Karpas-422 (cell line): ENCODE measurements around the gene PPP2R2C. TPM values are rescaled to one million over a fixed set of nuclear protein-coding genes. Genes with fewer than 3 reads are reported as not detected.

Experiments used
- DNase-seq: peaks from one replicate; pipeline ENCODE4 v3.0.0-alpha.2; 2015
- H2AFZ ChIP-seq: fragments of 200-600 bp; sonication (generic); 2 replicates; pipeline ENCODE4 v1.6.1; 2014; ENCODE audit warnings: antibody characterized with exemption, low read length, mixed read lengths
- H3K27ac ChIP-seq: fragments of 200-600 bp; sonication (generic); 2 replicates; pipeline ENCODE4 v1.5.1; 2014; ENCODE audit warnings: mild to moderate bottlenecking, low read length, moderate library complexity
- H3K27me3 ChIP-seq: fragments of 200-600 bp; sonication (generic); 2 replicates; pipeline ENCODE4 v1.6.1; 2014; ENCODE audit warnings: low read length, mixed read lengths
- H3K36me3 ChIP-seq: fragments of 200-600 bp; sonication (generic); 2 replicates; pipeline ENCODE4 v1.6.1; 2014; ENCODE audit warnings: low read length, mixed read lengths; ENCODE audit not compliant: insufficient read depth
- H3K4me1 ChIP-seq: fragments of 200-600 bp; sonication (generic); 2 replicates; pipeline ENCODE4 v1.6.1; 2014; ENCODE audit warnings: mild to moderate bottlenecking, low read length, mixed read lengths
- H3K4me2 ChIP-seq: fragments of 200-600 bp; sonication (generic); 2 replicates; pipeline ENCODE4 v1.6.1; 2014; ENCODE audit warnings: low read length, low read depth, mild to moderate bottlenecking; ENCODE audit not compliant: poor library complexity, severe bottlenecking
- H3K4me3 ChIP-seq: fragments of 200-600 bp; sonication (generic); 2 replicates; pipeline ENCODE4 v1.5.1; 2014; ENCODE audit warnings: mild to moderate bottlenecking, antibody characterized with exemption, low read length, mixed read lengths
- H3K79me2 ChIP-seq: fragments of 200-600 bp; sonication (generic); 2 replicates; pipeline ENCODE4 v1.6.1; 2014; ENCODE audit warnings: mild to moderate bottlenecking, low read length, mixed read lengths
- H3K9ac ChIP-seq: fragments of 200-600 bp; sonication (generic); 2 replicates; pipeline ENCODE4 v1.6.0; 2014; ENCODE audit warnings: low read length
- H3K9me2 ChIP-seq: fragments of 200-600 bp; sonication (generic), shearing (Covaris generic); replicated peaks from 2 replicates; pipeline ENCODE4 v1.6.0; 2014; ENCODE audit warnings: mild to moderate bottlenecking, low read length, moderate library complexity; ENCODE audit not compliant: insufficient read depth
- H3K9me3 ChIP-seq: fragments of 300-700, 200-600 bp; sonication (generic); 2 replicates; pipeline ENCODE4 v1.6.1; 2014; ENCODE audit warnings: low read length, mixed read lengths
- H4K20me1 ChIP-seq: fragments of 200-600 bp; sonication (generic); 2 replicates; pipeline ENCODE4 v1.6.1; 2014; ENCODE audit warnings: mild to moderate bottlenecking, antibody characterized with exemption, low read length, low read depth; ENCODE audit not compliant: insufficient read depth
- total RNA-seq: library from RNA; depleted of rRNA; stranded (reverse); fragments of >200 nt; shearing (Covaris generic); gene quantifications from 2 replicates; pipeline ENCODE4 v1.2.3, GENCODE V29; 2014; ENCODE audit warnings: low replicate concordance

The PPP2R2C gene
- total RNA-seq, 1 experiment from 2014 or later = not detected

DNA sequence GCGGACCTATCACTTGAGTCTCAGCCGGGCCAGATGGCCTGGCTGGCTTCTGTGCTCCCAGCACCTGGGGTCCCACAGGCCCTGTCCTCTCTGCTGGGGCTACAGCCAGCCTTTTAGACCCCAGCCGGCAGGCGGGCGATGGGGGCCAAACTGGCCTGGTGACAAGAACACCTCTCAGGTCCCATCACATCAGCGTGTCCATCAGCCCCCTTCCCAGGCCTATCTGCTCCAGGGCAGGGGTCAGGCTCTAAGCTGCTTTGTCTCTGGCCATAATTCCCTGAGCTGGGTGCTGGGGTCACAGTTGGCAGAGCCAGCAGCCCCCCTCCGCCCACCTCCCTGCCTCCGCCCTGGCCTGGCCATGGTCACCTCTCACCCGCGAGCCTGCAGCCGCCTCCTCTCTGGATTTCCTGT lies 77.7 kb downstream of the PPP2R2C start:
- Histone ChIP-seq H3K79me2 (no peaks in the 10 kb centered on the region), H3K4me1 (peaks cover 16% of the 10 kb centered on the region), H3K9me3 (no peaks in the 10 kb centered on the region), H3K27ac (no peak overlapping the region), H3K4me2 (no peak overlapping the region), H3K9me2 (no peaks in the 10 kb centered on the region), H3K9ac (no peak overlapping the region), H3K4me3 (no peak overlapping the region), H3K36me3 (no peaks in the 10 kb centered on the region), H3K27me3 (no peaks in the 10 kb centered on the region), H4K20me1 (no peaks in the 10 kb centered on the region; the same call in 1 of the 2 replicates), H2AFZ (no peak overlapping the region)
- no peak for DNase-seq

GRCh38 chr4:6393544-6394475 lies 78.6 kb downstream of the PPP2R2C start:
- DNase-seq = no peak
- Histone ChIP-seq H3K27me3 (no peaks in the 10 kb centered on the region), H3K4me2 (no peak overlapping the region)

DNA sequence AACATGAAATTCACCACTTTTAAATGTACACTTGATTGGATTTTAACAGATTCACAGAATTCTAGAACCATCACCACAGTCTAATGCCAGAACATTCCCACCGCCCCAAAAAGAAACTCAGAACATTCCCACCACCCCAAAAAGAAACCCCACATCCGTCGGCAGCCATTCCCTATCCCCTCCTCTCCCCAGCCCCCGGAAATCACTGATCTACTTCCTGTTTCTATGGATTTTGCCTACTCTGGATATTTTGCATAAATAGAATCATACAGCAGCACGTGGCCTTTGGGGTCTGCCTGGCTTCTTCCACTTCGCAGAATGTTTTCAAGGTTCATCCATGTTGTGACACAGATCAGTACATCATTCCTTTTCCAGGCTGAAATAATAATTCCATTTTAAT lies 79.3 kb downstream of the PPP2R2C start:
- Histone ChIP-seq H4K20me1 (no peaks in the 10 kb centered on the region), H3K27me3 (no peaks in the 10 kb centered on the region), H3K9ac (no peak overlapping the region), H3K4me2 (no peak overlapping the region), H3K36me3 (no peaks in the 10 kb centered on the region), H3K9me2 (no peaks in the 10 kb centered on the region), H2AFZ (no peak overlapping the region), H3K4me3 (no peak overlapping the region), H3K9me3 (no peaks in the 10 kb centered on the region), H3K27ac (no peak overlapping the region), H3K4me1 (peaks cover 9% of the 10 kb centered on the region), H3K79me2 (no peaks in the 10 kb centered on the region)
- no peak for DNase-seq

More at GRCh38 chr4:6393544-6394475, 78.6 kb downstream of the PPP2R2C start:
- no peak overlapping the region for H2AFZ ChIP-seq
- no peak overlapping the region for H3K4me3 ChIP-seq
- H3K9me3 ChIP-seq = no peaks in the 10 kb centered on the region
- H3K4me1 ChIP-seq = peaks cover 10% of the 10 kb centered on the region
- H3K79me2 ChIP-seq = no peaks in the 10 kb centered on the region
- H3K9ac ChIP-seq = no peak overlapping the region
- H3K27ac ChIP-seq = no peak overlapping the region
- H4K20me1 ChIP-seq = no peaks in the 10 kb centered on the region
- H3K36me3 ChIP-seq = no peaks in the 10 kb centered on the region
- H3K9me2 ChIP-seq = no peaks in the 10 kb centered on the region

GRCh38 chr4:6392407-6392806 lies 80.0 kb downstream of the PPP2R2C start:
- no peaks in the 10 kb centered on the region for H4K20me1 ChIP-seq
- H3K9me2 ChIP-seq = no peaks in the 10 kb centered on the region
- peaks cover 9% of the 10 kb centered on the region for H3K4me1 ChIP-seq
- no peaks in the 10 kb centered on the region for H3K27me3 ChIP-seq
- no peak overlapping the region for H3K4me2 ChIP-seq
- H3K79me2 ChIP-seq = no peaks in the 10 kb centered on the region
- H3K4me3 ChIP-seq = no peak overlapping the region
- DNase-seq = no peak
- no peak overlapping the region for H3K9ac ChIP-seq
- H3K36me3 ChIP-seq = no peaks in the 10 kb centered on the region
- H2AFZ ChIP-seq = no peak overlapping the region
- H3K9me3 ChIP-seq = no peaks in the 10 kb centered on the region
- H3K27ac ChIP-seq = no peak overlapping the region

DNA sequence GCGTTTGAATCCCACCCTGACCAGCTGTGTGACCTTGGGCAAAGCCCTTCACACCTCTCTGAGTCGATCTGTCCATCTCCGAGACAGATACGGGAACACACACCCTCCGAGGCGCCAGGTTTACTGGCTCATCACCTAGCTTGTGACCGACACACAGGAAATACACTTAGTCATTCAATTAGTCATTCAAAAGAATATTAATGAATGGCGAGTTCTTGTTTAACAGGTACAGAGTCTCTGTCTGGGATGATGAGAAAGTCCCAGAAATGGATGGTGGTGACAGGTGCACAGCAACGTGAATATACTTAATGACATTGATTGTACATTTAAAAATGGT lies 80.6 kb downstream of the PPP2R2C start:
- Histone ChIP-seq H3K27ac (no peak overlapping the region), H3K4me2 (no peak overlapping the region), H3K9me3 (no peaks in the 10 kb centered on the region), H3K4me1 (peaks cover 9% of the 10 kb centered on the region), H3K9ac (no peak overlapping the region), H3K4me3 (no peak overlapping the region), H3K79me2 (no peaks in the 10 kb centered on the region), H4K20me1 (no peaks in the 10 kb centered on the region), H3K36me3 (no peaks in the 10 kb centered on the region), H3K27me3 (no peaks in the 10 kb centered on the region), H2AFZ (no peak overlapping the region), H3K9me2 (no peaks in the 10 kb centered on the region)
- DNase-seq = no peak

DNA sequence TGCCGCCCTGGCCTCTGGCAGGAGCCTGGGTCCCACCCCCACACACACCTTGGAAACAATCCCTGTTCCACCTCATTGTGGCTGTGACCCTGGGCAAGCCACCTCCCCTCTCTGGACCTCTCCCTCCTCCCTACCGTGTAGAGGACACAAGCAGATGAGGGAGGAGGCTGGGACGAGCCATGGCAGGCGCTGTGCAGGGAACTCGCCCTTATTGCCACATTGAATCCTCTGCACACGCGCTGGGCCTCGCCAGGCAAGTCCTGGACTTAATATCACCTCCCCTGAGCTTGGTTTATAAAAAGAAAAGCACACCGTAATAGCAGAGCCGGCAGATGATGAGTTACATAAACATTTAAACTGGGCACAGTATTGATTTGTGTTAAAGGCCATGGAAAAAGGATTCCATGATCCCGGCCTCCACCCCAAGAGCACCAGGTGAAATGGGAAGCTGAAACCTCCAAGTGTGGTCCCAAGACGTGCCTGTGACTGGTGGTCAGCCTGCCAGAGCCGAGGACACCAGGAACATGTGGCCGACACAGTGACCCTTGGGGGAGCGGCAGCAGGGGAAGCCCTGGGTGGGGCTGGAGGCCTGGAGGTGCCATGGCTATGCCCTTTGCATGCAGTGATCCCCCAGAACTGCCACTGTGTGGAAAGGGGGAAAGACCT lies 81.1 kb downstream of the PPP2R2C start:
- Histone ChIP-seq H3K27ac (no peak overlapping the region), H3K79me2 (no peaks in the 10 kb centered on the region), H3K9ac (no peak overlapping the region), H3K9me2 (no peaks in the 10 kb centered on the region), H3K27me3 (no peaks in the 10 kb centered on the region), H3K4me2 (no peak overlapping the region), H4K20me1 (no peaks in the 10 kb centered on the region), H3K36me3 (no peaks in the 10 kb centered on the region), H3K4me1 (peaks cover 9% of the 10 kb centered on the region), H3K9me3 (no peaks in the 10 kb centered on the region), H2AFZ (no peak overlapping the region), H3K4me3 (no peak overlapping the region)
- DNase-seq = no peak

DNA sequence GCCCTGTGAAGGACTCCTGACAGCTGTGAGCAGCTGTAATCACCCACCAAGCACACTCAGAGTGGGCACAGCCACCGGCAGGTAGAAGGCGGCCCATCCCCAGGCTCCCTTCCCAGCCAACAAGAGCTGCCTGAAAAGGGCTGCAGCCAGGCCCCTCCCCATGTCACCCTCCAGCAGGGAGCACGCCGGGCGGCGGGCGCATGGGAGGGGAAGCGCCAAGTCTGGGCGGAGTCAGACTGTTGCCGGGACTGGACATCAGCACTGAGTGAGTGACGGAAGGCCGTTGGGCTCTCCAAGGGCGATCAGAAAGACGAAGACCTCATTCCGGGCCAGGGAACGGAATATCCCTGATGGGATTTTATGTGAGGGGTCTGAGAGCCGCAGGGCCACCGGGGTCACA lies 82.1 kb downstream of the PPP2R2C start:
- DNase-seq = no peak
- H3K4me2 ChIP-seq = no peak overlapping the region
- H3K36me3 ChIP-seq = no peaks in the 10 kb centered on the region

GRCh38 chr4:6389142-6389825 lies 83.1 kb downstream of the PPP2R2C start:
- Histone ChIP-seq H3K4me1 (peaks cover 4% of the 10 kb centered on the region), H2AFZ (no peak overlapping the region), H3K27me3 (no peaks in the 10 kb centered on the region), H3K9me2 (no peaks in the 10 kb centered on the region), H3K9me3 (no peaks in the 10 kb centered on the region), H4K20me1 (no peaks in the 10 kb centered on the region), H3K27ac (no peak overlapping the region), H3K9ac (no peak overlapping the region), H3K79me2 (no peaks in the 10 kb centered on the region), H3K36me3 (no peaks in the 10 kb centered on the region), H3K4me2 (no peak overlapping the region), H3K4me3 (no peak overlapping the region)
- no peak for DNase-seq

More for the DNA sequence above, 82.1 kb downstream of the PPP2R2C start:
- H4K20me1 ChIP-seq = no peaks in the 10 kb centered on the region
- no peak overlapping the region for H3K4me3 ChIP-seq
- no peaks in the 10 kb centered on the region for H3K9me3 ChIP-seq
- no peak overlapping the region for H2AFZ ChIP-seq
- no peaks in the 10 kb centered on the region for H3K79me2 ChIP-seq
- no peaks in the 10 kb centered on the region for H3K9me2 ChIP-seq
- H3K4me1 ChIP-seq = peaks cover 4% of the 10 kb centered on the region
- no peak overlapping the region for H3K27ac ChIP-seq
- no peak overlapping the region for H3K9ac ChIP-seq
- no peaks in the 10 kb centered on the region for H3K27me3 ChIP-seq
